Esophagus muscularis mucosa (tissue), 3 donors: ENCODE measurements around the gene OR6N1.

Experiments used
- POLR2AphosphoS5 ChIP-seq, 2 donors: sonication (generic); formaldehyde crosslinking; IDR thresholded peaks; one replicate each; pipeline ENCODE4 v1.6.1; 2017; ENCODE audit warnings: antibody characterized with exemption in 2 of 2
- TF ChIP-seq, protein P1 (sequence below), 3 experiments: fragments of 200-600 bp in 2 of 3; fragments of 450-650 bp in 1 of 3; sonication (generic) in 2 of 3; IDR thresholded peaks; one replicate each; pipeline ENCODE4 v1.5.1; 2017 to 2019; ENCODE audit warnings: antibody characterized with exemption in 3 of 3, mild to moderate bottlenecking in 2 of 3, moderate library complexity in 1 of 3

DNA sequence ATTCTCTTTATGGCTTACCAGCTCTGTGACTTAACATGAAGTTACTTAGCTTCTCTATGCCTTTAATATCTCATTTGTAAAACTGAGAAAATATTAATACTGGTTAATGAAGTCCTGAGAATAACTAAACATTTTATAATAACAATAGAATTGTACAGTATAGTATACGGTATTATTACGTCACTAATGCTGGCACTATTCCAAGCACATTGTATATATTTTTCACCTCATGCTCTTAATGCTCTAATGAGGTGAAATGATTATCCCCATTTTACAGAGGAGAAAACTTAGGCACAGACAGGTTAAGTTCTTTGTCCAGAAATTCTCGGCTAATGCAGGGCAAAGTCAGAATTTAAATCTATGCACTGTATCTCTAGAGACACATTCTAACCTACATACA lies 52.3 kb downstream of the OR6N1 start:
- TF ChIP-seq, protein P1, sequence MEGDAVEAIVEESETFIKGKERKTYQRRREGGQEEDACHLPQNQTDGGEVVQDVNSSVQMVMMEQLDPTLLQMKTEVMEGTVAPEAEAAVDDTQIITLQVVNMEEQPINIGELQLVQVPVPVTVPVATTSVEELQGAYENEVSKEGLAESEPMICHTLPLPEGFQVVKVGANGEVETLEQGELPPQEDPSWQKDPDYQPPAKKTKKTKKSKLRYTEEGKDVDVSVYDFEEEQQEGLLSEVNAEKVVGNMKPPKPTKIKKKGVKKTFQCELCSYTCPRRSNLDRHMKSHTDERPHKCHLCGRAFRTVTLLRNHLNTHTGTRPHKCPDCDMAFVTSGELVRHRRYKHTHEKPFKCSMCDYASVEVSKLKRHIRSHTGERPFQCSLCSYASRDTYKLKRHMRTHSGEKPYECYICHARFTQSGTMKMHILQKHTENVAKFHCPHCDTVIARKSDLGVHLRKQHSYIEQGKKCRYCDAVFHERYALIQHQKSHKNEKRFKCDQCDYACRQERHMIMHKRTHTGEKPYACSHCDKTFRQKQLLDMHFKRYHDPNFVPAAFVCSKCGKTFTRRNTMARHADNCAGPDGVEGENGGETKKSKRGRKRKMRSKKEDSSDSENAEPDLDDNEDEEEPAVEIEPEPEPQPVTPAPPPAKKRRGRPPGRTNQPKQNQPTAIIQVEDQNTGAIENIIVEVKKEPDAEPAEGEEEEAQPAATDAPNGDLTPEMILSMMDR (IDR thresholded peaks at IDR 0.05): no peak
- no peak for TF ChIP-seq POLR2AphosphoS5 (IDR thresholded peaks at IDR 0.05)
